ENCODE data around the gene TFF3. TPM values are rescaled to one million over a fixed set of nuclear protein-coding genes. Genes with fewer than 3 reads are reported as not detected.

The TFF3 gene
- total RNA-seq, 2 donors from 2014 or later: not detected

GRCh38 chr21:42279888-42280287 lies 35.3 kb downstream of the TFF3 start:
- Mint-ChIP-seq H3K4me1 (peaks cover 2% of the 10 kb centered on the region), H3K36me3 (ENCODE audit: low read depth) (peaks cover 2% of the 10 kb centered on the region)

GRCh38 chr21:42279341-42279871 lies 35.8 kb downstream of the TFF3 start:
- Mint-ChIP-seq H3K36me3 (ENCODE audit: low read depth) (peaks cover 2% of the 10 kb centered on the region), H3K27me3 (no peaks in the 10 kb centered on the region), H3K4me3 (no peak overlapping the region), H3K4me1 (peaks cover 2% of the 10 kb centered on the region), H3K27ac (no peak overlapping the region)
- H3K9me3 ChIP-seq (ENCODE audit: control insufficient read depth, low read length, poor library complexity, severe bottlenecking): no peaks in the 10 kb centered on the region
- ATAC-seq (no peak), DNase-seq (no peak)

More at GRCh38 chr21:42279888-42280287, 35.3 kb downstream of the TFF3 start:
- Mint-ChIP-seq H3K27me3 (no peaks in the 10 kb centered on the region), H3K4me3 (no peak overlapping the region), H3K27ac (no peak overlapping the region)
- H3K9me3 ChIP-seq (ENCODE audit: control insufficient read depth, low read length, poor library complexity, severe bottlenecking): no peaks in the 10 kb centered on the region
- ATAC-seq: no peak
- DNase-seq: no peak

- Mint-ChIP-seq H3K4me3 (no peak overlapping the region), H3K27ac (peak overlapping the region; percentile 51), H3K27me3 (no peaks in the 10 kb centered on the region), H3K4me1 (peaks cover 2% of the 10 kb centered on the region), H3K36me3 (ENCODE audit: low read depth) (peaks cover 2% of the 10 kb centered on the region)
- DNase-seq (no peak), ATAC-seq (no peak)
- no peaks in the 10 kb centered on the region for H3K9me3 ChIP-seq (ENCODE audit: control insufficient read depth, low read length, poor library complexity, severe bottlenecking)
These were observed 36.6 kb downstream of the TFF3 start for GRCh38 chr21:42278451-42279149.

GRCh38 chr21:42277593-42277992 lies 37.6 kb downstream of the TFF3 start:
- H3K9me3 ChIP-seq (ENCODE audit: control insufficient read depth, low read length, poor library complexity, severe bottlenecking): no peaks in the 10 kb centered on the region
- no peak for ATAC-seq
- H3K27me3 Mint-ChIP-seq: no peaks in the 10 kb centered on the region
- no peak overlapping the region for H3K4me3 Mint-ChIP-seq
- H3K27ac Mint-ChIP-seq: peak overlapping the region; percentile 51
- peaks cover 2% of the 10 kb centered on the region for H3K36me3 Mint-ChIP-seq (ENCODE audit: low read depth)
- DNase-seq: no peak
- no peaks in the 10 kb centered on the region for H3K4me1 Mint-ChIP-seq

- no peak for DNase-seq
- H3K9me3 ChIP-seq (ENCODE audit: control insufficient read depth, low read length, poor library complexity, severe bottlenecking): no peaks in the 10 kb centered on the region
- Mint-ChIP-seq H3K27ac (no peak overlapping the region), H3K36me3 (ENCODE audit: low read depth) (peaks cover 2% of the 10 kb centered on the region), H3K4me1 (no peaks in the 10 kb centered on the region), H3K27me3 (no peaks in the 10 kb centered on the region), H3K4me3 (no peak overlapping the region)
- no peak for ATAC-seq
These were observed 38.6 kb downstream of the TFF3 start for GRCh38 chr21:42276526-42277154.

- no peak overlapping the region for H3K27ac Mint-ChIP-seq
- no peaks in the 10 kb centered on the region for H3K27me3 Mint-ChIP-seq
- H3K4me3 Mint-ChIP-seq: no peak overlapping the region
- no peak for DNase-seq
- no peak for ATAC-seq
- H3K9me3 ChIP-seq (ENCODE audit: control insufficient read depth, low read length, poor library complexity, severe bottlenecking): no peaks in the 10 kb centered on the region
- peaks cover 2% of the 10 kb centered on the region for H3K4me1 Mint-ChIP-seq
- H3K36me3 Mint-ChIP-seq (ENCODE audit: low read depth): peaks cover 4% of the 10 kb centered on the region
These were observed 39.1 kb downstream of the TFF3 start for GRCh38 chr21:42276076-42276475.

GRCh38 chr21:42272984-42273600 lies 42.1 kb downstream of the TFF3 start:
- Mint-ChIP-seq H3K27me3 (no peaks in the 10 kb centered on the region), H3K4me3 (no peak overlapping the region), H3K27ac (no peak overlapping the region), H3K4me1 (peaks cover 11% of the 10 kb centered on the region), H3K36me3 (ENCODE audit: low read depth) (peaks cover 2% of the 10 kb centered on the region)
- no peaks in the 10 kb centered on the region for H3K9me3 ChIP-seq (ENCODE audit: control insufficient read depth, low read length, poor library complexity, severe bottlenecking)
- DNase-seq (no peak), ATAC-seq (no peak)

GRCh38 chr21:42272109-42272962 lies 42.9 kb downstream of the TFF3 start:
- Mint-ChIP-seq H3K4me1 (peaks cover 16% of the 10 kb centered on the region), H3K36me3 (ENCODE audit: low read depth) (peaks cover 2% of the 10 kb centered on the region), H3K27ac (no peak overlapping the region), H3K4me3 (no peak overlapping the region), H3K27me3 (no peaks in the 10 kb centered on the region)
- ATAC-seq: no peak
- no peak for DNase-seq
- H3K9me3 ChIP-seq (ENCODE audit: control insufficient read depth, low read length, poor library complexity, severe bottlenecking): no peaks in the 10 kb centered on the region

GRCh38 chr21:42271065-42271464 lies 44.1 kb downstream of the TFF3 start:
- ATAC-seq: no peak
- Mint-ChIP-seq H3K27me3 (no peaks in the 10 kb centered on the region), H3K36me3 (ENCODE audit: low read depth) (peaks cover 5% of the 10 kb centered on the region), H3K4me1 (peaks cover 26% of the 10 kb centered on the region), H3K4me3 (peak overlapping the region; percentile 36), H3K27ac (peak overlapping the region; percentile 77)
- H3K9me3 ChIP-seq (ENCODE audit: control insufficient read depth, low read length, poor library complexity, severe bottlenecking): no peaks in the 10 kb centered on the region
- no peak for DNase-seq

- ATAC-seq: no peak
- Mint-ChIP-seq H3K27ac (peak overlapping the region; percentile 71), H3K4me1 (peaks cover 32% of the 10 kb centered on the region), H3K27me3 (no peaks in the 10 kb centered on the region), H3K4me3 (no peak overlapping the region), H3K36me3 (ENCODE audit: low read depth) (peaks cover 6% of the 10 kb centered on the region)
- H3K9me3 ChIP-seq (ENCODE audit: control insufficient read depth, low read length, poor library complexity, severe bottlenecking): no peaks in the 10 kb centered on the region
- DNase-seq: no peak
These were observed 45.8 kb downstream of the TFF3 start for GRCh38 chr21:42269386-42269785.

GRCh38 chr21:42266971-42267556 lies 48.1 kb downstream of the TFF3 start:
- H3K27me3 Mint-ChIP-seq: no peaks in the 10 kb centered on the region
- peak overlapping the region; percentile 45 for H3K4me3 Mint-ChIP-seq
- peaks cover 8% of the 10 kb centered on the region for H3K36me3 Mint-ChIP-seq (ENCODE audit: low read depth)
- peaks cover 38% of the 10 kb centered on the region for H3K4me1 Mint-ChIP-seq
- H3K27ac Mint-ChIP-seq: peak overlapping the region; percentile 88
- ATAC-seq: no peak
- no peak for DNase-seq
- no peaks in the 10 kb centered on the region for H3K9me3 ChIP-seq (ENCODE audit: control insufficient read depth, low read length, poor library complexity, severe bottlenecking)

GRCh38 chr21:42265231-42265812 lies 49.9 kb downstream of the TFF3 start:
- no peak for DNase-seq
- H3K4me1 Mint-ChIP-seq: peaks cover 40% of the 10 kb centered on the region

More at GRCh38 chr21:42265231-42265812, 49.9 kb downstream of the TFF3 start:
- peak overlapping the region; percentile 47 for H3K4me3 Mint-ChIP-seq
- no peak for ATAC-seq
- H3K36me3 Mint-ChIP-seq (ENCODE audit: low read depth): peaks cover 6% of the 10 kb centered on the region
- no peaks in the 10 kb centered on the region for H3K27me3 Mint-ChIP-seq
- peak overlapping the region; percentile 51 for H3K27ac Mint-ChIP-seq
- no peaks in the 10 kb centered on the region for H3K9me3 ChIP-seq (ENCODE audit: control insufficient read depth, low read length, poor library complexity, severe bottlenecking)
